GM21367 (cell line): ENCODE data around the gene SLC4A2.

Source experiments
- ATAC-seq: cut with Tn5 transposase; IDR thresholded peaks from one replicate; pipeline ENCODE4 v1.9.1; 2021; ENCODE audit not compliant: unreplicated experiment

The SLC4A2 gene

DNA sequence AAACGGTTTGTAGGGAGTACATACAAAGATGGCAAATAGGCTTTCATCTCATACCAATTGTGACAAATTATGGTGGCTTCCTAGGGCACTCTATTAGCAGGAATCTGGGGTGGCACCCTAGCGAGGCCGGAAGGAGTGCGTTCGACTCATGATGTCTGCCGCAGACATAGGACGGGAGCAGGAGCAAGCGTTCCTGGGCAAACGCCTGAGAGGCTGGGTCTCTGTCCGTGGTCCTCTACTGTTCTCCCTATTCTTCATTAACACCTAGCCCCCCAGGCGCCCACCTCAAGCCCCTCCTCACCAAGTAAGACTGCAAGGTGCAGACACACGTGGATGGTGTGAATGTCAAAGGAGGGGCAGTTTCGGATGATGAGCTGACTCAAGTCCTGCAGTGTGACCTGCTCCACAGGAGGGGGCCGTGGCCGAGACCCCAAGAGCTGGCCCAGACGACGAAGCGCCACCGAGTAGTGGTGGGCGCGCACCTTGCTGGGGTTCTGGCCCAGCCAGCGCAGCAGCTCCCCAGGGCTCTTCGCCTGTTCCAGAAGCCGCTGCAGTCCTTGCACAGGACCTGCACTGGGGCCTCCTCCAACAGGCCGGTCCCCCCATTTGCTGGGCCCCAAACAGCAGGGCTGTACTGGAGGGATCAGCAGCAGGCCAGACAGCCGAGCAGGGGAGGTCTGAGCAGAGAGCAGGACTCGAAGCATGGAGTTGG lies 20.0 kb downstream of the SLC4A2 start:
- no peak for ATAC-seq

DNA sequence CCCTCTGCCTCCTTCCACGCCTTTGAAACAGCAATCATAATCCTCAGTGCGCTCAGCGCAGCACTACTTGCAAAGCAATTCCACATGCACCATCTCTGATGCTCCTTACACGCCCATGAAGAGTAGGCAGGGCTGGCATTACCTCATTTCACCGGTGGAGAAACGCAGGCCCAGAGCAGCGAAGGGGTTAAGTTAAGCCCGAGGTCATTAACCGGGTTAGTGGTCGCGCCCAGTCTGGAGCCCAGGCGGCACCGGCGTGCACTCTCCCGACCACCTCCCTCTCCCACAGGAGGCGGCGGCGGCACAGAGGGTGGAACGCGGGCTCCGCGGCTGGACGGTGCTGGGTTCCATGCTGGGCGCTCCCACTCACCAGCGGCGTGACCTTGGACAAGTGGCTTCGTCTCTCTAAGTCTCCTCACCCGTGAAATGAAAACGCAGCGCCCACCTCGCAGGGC lies 20.7 kb downstream of the SLC4A2 start:
- peak; percentile 1 for ATAC-seq

DNA sequence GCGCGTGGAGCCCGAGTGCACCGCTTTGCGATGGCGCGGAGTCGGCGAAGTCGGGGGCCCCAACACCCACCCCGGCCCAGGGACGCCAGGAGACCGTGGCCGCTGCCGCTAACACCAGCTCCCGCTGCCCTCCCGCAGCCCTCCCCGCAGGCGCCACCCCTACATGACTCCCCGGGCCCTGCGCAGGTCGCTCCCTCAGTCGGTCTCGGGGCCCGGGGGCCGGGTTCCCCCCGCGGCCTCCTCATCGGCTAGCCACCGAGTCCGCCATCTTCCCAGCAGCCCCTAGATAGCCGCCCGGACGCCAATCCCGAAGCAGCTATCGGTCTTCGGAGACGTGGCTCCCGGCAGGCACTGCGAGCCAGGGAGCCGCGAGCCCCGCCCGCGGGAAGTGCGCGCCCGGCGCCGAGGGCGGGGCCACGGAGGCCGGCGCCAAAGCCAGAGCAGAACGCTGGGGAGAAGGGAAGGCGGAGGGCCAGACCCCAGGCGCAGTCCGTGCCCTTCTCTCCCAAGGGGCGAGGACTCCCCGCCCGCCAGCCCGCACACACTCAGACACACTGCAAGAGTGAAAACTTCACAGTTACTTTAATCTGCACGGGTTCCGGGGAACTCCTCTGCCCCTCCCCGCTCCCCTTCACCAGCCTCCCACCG lies 21.3 kb downstream of the SLC4A2 start, which contains the start of gene FASTK:
Gene FASTK, minus strand, starts transcription at position 288 of the 648 bp plus-strand sequence. Its CDS starts 43 bp downstream, at position 245.
- ATAC-seq, result peak; percentile 76

DNA sequence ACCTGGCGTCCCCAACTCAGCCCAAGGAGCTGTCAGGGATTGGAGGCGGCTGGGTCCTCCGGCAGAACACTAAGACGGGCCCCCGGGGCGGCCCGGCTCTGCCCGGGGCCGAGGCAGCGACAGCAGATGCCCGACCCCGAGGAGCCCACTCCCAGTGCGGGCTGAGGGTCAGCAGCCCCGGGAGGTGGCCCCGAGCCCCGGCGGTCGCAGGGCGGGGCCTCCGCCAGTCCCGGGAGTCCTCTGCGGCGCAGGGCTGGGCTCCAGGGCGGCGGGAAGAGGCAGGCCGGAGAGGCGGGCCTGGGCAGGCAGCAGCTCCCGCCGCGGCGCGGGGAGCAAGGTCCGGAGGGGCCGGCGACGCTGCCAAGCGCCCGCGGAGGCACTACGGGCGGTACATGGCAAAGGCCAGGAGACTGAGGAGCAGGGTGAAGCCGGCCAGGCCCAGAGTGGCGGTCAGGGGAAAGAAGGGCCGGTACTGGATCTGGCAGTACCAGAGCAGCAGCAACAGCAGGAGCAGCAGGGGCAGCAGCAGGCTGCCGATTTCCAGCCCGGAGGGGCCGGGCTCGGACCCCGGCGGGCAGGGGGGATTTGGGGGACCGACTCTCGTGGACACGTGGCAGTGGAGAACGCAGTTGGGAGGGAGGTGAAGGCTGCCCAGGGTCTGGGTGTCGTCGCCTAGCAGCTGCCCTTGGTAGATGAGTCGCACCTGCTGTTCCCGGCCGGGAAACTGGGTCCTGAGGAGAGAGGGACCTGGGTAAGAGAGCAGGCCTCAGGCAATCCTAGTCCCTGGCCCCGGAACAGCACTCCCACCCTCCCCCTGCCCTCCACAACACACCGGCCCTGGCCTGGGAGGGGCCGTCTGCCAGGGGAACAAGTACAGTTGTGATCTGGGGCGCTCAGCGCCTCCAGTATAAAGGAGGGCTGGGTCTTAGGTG lies 22.0 kb downstream of the SLC4A2 start:
- no peak for ATAC-seq

DNA sequence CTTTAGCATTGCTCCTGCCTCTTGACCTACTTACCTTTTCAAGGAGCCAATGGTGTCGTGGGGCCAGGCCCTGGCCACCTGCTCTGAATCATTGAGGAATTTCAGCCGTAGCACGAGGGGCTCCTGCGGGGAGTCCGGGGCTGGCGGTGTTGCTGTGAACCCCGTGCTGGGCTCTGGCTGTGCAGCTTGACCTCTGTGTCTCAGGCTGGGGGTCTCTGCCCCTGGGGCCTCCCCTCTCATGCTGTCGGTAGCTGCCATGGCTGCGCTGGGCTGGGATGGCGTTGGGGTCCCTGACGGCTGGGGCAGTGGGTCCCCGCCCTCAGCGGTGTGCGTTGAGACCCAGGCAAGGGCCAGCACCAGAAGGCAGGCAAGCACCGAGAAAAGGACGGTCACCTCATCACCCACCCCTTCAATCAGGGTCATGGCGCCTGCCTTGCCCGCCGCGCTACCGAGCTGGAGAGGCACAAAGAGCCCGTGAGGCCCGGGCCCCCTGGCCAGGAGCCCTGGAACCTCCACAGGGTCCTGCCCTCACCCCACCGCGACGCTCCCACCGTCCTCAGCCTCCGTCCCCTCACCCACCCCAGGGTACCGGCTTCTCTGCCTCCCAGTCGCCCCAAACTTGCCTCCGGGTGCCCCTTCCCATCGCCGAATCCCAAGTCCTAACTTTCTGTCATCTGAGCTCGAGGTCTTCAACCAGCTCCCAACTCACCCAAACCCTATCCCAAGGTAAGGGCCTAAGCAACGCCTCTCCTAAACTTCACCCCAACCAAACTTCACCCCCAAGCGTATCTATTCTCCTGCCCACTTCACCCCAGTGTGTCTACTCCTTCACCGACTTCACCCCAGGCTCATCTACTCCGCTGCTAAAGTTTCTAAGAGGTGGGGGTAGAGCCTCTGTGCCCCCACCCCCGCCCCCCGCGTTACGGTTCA lies 23.0 kb downstream of the SLC4A2 start:
- no peak for ATAC-seq

DNA sequence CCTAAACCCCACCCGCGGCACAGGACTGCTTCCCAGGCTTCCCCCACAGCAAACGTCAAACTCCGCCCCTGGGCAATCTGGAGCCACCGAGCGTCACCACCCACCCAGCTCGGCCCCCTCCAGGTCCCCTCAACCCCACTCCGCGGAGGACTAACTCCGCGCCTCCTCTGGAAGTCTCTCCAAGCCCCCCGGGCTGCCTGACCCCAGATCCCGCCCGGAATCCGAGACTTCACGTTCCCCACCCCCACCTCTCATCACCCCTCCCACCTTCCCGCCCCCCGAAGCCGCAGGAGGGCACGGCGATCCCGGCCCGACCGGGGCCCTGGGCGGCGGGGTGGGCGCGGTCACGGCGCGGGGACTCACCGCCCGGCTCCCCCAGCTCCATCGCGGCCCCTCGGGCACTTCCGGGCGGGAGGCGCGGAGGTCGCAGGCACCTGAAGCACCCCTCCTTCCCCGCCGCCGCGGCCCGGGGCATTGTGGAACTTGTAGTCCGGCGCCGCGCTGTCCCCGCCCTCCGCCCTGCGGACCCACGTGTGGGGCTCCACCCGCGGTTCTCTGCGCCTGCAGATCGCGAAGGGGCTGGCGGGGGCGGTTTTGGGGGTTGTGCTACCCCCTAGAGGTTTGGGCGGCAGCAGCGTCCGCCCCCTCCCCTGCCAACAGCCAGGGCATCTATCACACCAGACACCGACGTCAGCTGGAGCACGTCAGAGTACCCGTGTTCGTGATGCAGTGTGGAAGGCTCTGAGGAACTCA lies 23.9 kb downstream of the SLC4A2 start, which contains the start of gene TMUB1:
Gene TMUB1, minus strand, starts transcription at position 423 of the 753 bp plus-strand sequence. CDS start 930 bp downstream, outside the sequence.
- ATAC-seq, result peak; percentile 40

DNA sequence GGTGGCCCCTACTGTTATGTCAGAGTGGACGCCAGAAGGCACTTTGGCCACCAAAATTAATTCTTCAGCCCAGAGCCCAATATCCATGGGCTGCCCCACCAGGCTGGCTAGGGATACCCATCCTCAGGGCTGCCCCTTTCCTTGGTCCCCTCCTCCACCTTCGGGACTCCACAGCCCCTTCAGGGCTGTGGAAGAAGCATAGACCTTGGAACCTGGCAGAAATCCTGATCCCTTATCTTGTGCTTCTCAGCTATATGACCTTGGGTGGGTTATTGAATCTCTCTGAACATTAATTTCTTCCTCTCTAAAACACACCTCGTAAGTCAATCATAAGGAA lies 24.4 kb downstream of the SLC4A2 start:
- ATAC-seq, result no peak

DNA sequence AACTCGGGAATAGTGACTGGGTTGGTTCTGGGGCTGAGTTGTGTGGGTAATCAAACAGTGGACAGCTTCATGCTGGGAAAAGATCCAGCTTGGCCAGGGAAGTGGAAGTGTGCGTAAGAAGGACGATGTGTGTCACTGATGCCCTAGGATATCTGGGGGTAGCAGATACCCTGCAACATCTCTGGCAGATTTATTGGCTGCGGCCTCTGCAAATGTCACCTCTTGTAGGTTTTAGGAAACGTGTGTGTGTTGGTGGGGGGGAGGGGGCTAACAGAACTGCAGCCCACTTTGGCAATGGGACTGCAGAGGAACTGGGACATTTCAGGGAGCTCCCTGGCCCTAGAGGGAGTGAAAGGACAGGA lies 25.9 kb downstream of the SLC4A2 start:
- ATAC-seq, result no peak

DNA sequence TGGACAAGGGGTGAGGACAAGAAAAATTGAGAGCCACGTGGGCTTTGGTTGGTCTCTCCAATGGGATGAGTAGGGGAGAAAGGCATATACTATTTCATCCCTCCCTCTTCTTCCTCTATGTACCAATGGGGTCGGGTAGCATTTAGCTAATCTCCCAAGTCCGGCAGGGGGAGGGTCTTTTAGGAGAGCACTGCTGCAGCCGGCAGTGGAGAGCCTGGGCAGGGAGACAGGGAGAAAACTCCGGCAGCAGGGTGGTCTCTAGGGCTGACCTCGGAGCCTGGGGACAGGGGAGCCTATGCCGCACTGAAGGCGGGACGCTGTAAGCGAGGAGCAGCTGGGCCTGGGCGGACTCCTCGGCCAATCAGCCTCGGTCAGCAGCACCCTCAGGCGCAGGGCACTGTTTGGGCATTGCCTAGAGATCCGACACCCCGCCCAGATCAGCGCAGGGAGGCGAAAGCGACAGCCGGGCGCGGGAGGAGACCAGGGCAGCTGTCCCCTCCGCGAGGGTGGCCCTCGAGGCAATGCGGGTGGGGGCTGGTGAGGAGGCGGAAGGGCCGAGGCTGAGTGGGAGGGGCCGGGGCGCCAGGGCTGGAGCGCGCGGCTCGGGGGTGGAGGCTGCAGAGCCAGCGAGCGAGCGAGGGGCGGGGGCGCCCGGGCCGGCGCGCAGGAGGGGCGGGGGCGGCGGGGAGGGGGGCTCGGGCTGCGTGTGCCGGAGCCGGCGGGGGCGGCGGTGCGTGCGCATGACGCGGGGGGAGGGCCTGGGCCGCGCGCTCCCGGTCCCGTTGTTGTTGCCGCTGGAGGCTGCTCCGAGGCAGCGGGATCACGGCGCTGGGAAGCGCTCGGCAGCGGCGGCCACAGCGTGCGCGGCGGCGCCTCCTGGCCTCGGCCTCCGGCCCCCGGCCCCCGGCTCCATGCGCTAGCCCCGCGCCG lies 26.6 kb downstream of the SLC4A2 start, which contains the start of gene AGAP3:
Gene AGAP3, plus strand, starts transcription at position 785 of the 930 bp plus-strand sequence. CDS start 267 bp downstream, outside the sequence.
- ATAC-seq, result peak; percentile 39

DNA sequence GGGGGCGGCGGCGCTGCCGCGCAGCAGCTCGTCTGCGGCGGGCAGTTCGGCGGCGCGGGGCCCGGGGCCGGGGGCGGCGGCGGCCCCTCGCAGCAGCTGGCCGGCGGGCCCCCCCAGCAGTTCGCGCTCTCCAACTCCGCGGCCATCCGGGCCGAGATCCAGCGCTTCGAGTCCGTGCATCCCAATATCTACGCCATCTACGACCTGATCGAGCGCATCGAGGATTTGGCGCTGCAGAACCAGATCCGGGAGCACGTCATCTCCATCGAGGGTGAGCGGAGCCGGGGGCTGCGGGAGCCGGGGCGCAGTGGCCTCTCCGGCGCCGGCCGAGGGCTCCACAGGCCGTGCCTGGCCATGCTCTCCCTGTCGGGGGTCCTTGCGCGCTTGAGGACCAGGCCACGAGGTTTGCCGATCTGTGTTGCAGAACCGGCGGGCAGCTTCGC lies 27.4 kb downstream of the SLC4A2 start:
- ATAC-seq, result no peak

DNA sequence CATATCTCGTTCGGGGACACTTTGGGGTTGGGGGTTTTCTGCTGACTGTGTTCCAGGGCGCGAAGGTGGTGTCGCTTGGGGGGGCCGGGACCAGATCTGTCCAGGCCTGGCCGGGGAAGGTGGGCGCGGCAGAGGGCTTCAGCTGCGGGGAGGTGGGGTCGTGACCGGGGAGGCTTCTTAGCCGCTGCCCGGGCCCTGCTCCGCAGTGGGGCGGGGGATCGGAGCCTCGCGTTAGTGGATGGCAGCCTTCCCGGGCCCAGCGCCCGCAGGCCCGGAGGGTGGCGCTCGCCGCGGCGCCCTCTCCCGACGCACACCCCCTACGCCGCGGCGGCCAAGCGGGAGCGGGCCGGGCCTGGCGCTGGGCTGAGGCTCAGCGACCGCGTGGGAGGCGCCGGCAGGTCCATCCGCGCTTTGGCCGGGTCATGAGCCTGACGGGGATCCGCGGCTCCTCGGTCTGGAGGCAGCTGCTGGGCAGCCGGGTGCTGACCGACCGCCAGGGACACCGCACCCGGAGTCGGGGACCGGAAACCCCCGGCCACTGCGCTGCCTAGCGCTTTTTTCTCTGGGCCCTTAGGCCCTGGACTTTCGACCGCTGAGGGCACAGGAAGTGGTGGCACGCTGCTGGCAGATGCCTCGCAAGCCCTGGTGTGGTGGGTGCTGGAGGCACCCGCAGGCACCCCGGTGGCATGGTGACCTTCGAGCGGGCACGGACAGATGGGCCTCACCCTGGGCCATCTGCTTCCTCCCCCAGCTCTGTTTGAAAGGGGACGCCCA lies 28.0 kb downstream of the SLC4A2 start:
- ATAC-seq, result no peak

DNA sequence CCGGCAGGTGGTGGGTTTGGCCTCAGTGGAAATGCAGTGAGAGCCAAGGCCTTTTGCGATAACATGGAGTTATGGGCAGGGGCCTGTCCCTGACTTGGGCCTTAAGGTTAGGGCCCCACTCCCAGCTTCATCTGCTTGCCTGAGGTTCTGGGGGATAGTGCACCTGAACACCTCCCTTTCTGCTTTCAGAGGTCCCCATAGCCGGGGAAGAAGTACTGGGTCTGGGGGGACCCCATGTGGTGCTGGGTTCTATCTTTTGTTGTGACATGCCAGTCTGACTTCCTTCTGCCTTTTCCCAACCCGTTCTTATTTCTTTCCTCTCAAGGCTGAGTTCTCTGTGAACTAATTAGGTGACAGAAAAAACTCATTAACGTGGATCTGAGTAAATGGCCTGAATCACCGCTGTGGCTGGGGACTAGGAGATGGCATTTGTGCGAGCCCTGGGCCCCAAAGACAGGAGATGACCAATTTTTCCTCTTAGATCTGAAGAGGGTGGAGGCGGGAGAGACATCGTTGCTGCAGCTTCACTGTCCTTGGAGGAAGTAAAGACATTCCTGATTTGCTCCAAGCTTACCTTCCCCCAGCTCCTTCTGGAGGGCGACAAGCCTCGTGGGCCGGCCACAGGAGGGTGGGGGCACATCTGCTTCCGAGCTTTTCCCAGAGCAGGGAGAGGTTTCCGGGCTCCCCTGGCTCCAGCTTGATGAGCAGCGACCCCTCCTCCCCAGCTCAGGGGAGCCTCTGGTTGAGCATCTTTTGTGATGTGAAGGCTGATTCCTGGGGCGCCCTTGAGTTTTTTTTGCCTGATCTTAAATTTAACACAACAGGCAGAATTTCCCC lies 28.8 kb downstream of the SLC4A2 start:
- ATAC-seq, result no peak

DNA sequence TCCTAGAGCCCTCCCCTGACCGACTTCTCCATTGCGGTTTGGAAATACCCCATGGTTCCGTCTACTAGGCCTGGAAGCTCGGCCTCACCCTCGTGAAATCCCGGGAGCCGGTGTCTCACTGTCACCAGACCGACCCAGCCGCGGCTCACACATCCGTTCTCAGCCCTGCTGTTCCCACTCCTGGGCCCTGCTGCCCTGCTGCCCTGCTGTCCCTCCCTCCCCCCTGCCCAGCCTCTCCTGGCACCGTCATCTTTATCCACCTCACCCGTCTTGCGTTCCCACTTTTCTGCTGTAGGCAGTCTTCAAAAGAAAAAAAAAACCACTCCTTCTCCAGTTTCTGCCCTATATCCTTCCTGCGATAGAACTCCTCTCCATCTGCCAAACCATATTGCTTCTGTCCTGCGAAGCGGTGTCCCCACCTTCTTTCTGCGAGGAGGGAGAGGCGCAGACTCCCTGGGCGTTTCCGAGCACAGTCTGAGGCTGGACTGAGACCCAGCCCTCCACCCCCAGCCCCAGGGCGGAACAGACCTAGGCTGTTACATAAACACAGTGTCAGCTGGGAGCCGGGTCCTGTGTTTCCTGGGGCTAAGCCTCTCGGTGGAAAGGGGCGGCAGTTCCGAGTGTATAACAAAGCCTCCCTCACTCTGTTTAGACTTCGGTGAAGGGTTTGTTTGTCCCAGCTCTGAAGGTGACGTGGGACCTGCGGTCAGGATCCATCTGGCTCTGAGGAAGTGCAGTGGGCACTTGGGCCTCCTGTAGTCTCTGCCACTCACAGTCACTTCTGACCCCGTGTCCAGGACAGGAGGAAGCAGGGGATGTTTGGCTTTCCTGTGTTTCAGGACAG lies 29.7 kb downstream of the SLC4A2 start:
- ATAC-seq, result no peak

DNA sequence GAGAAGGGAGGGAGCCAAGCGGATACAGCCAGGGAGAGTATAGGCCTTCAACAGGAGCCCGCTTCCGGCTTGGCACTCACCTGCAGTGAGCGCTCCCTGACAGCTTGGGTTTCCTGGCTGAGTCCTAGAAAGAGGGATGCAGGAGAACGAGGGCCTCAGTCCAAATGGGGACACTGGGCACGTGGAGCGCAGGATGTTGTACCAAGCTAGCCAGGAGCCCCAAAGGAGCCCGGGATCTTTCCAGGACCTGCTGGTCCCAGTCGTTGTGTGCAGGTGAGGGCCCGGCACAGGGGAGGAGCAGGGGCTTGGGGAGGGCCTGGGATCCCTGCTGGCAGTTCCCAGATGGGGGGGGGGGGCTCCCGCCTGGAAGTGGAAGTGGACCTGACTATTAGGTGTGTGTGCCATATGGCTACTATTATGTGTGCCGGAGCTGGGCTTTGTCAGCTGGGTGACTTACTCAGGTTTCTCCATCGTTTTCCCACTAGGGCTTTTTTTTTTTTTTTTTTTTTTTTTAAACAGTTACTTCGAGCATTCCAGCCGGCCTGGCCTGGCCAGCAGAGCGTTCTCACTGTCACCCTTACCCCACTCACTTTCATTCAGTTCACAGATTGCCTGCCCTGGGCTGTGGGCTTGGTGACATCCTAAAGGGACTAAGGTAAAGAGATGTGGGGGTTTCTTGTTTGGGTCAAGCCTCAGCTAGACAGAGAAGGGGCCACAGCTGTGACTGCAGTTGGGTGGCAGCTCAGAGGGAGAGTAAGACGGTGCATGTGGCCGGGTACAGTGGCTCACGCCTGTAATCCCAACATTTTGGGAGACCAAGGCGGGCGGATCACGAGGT lies 30.7 kb downstream of the SLC4A2 start:
- no peak for ATAC-seq

DNA sequence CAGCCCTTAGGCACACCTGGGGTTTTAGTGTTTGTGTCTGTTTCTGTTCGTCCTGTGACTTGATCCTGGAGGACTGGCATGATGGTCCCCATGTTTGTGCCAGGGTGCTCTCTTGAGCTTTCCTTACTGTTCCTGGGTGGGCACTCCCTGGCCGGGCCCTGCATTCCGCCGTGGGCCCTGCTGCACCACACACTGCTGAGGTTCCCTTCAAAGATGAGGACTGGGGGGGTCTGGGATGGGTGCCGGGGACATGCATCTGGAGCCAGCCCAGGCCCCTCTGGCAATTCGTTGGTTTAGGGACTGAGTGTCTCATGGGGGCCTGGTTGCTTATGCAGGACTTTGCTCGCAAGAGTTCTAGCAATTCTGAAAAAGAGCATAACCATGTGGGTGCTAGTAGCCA lies 31.6 kb downstream of the SLC4A2 start:
- no peak for ATAC-seq
